ENCODE measurements around the gene BEND6. TPM values are rescaled to one million over a fixed set of nuclear protein-coding genes. Genes with fewer than 3 reads are reported as not detected.

BEND6 gene
- polyA plus RNA-seq, 1 donor (not counting 4 experiments of a cell fraction or from before 2014, with no cell fraction given) = 1.0 TPM

DNA sequence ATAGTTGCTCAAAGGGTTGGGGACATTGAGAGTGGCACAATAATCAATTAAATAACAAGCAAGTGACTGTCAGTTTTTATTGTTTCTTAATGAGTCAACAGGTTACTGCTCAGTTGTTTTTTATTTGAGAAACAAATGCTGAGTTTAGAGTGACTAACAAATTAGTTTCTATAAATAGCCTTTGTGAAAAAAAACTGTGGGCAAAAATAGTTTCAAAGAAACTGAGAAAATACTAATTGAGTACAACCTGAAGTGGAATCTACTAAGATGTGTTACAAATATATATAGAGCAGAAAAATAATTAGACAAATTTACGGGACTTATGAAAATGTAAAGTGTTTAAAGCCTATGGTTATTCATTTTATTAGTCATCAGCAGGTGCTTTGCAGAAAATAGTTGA is 22.3 kb downstream of the BEND6 start:
- Histone ChIP-seq H4K20me1 (ENCODE audit: control insufficient read depth, extremely low read depth, insufficient read depth, low read length) (no peaks in the 10 kb centered on the region), H2AFZ (ENCODE audit: control insufficient read depth, low read length) (no peak overlapping the region), H3K9me1 (ENCODE audit: control insufficient read depth, extremely low read depth, insufficient read depth, low read length) (no peaks in the 10 kb centered on the region), H3K27ac (ENCODE audit: control insufficient read depth, insufficient read depth, low read length) (no peak overlapping the region), H3K4me1 (ENCODE audit: control insufficient read depth, extremely low read depth, insufficient read depth, low read length) (no peaks in the 10 kb centered on the region), H3K9me3 (ENCODE audit: control insufficient read depth, low read depth, low read length) (no peaks in the 10 kb centered on the region), H3K4me3 (ENCODE audit: control insufficient read depth in 2 of 3, extremely low read depth in 1 of 3, insufficient read depth in 2 of 3, low read depth in 1 of 3, low read length in 3 of 3) (no peak overlapping the region), H3K27me3 (ENCODE audit: control insufficient read depth, extremely low read depth, insufficient read depth, low read length) (no peaks in the 10 kb centered on the region), H3K9ac (ENCODE audit: control insufficient read depth, extremely low read depth, insufficient read depth, low read length) (no peak overlapping the region), H3K4me2 (ENCODE audit: control insufficient read depth, extremely low read depth, insufficient read depth, low read depth, low read length) (no peak overlapping the region), H3K79me2 (ENCODE audit: control insufficient read depth, insufficient read depth, low read length) (no peaks in the 10 kb centered on the region), H3K36me3 (ENCODE audit: control insufficient read depth in 2 of 2, extremely low read depth in 1 of 2, insufficient read depth in 2 of 2, low read length in 2 of 2) (no peaks in the 10 kb centered on the region)
- dilution Hi-C loops (cut with MboI; ENCODE audit: extremely low pct_ligation_motif_present, low sequenced_read_pairs) = no loop called here
- FAIRE-seq (no peak), DNase-seq (ENCODE audit: low read depth, low spot score) (no peak)
- TF ChIP-seq, protein P1, sequence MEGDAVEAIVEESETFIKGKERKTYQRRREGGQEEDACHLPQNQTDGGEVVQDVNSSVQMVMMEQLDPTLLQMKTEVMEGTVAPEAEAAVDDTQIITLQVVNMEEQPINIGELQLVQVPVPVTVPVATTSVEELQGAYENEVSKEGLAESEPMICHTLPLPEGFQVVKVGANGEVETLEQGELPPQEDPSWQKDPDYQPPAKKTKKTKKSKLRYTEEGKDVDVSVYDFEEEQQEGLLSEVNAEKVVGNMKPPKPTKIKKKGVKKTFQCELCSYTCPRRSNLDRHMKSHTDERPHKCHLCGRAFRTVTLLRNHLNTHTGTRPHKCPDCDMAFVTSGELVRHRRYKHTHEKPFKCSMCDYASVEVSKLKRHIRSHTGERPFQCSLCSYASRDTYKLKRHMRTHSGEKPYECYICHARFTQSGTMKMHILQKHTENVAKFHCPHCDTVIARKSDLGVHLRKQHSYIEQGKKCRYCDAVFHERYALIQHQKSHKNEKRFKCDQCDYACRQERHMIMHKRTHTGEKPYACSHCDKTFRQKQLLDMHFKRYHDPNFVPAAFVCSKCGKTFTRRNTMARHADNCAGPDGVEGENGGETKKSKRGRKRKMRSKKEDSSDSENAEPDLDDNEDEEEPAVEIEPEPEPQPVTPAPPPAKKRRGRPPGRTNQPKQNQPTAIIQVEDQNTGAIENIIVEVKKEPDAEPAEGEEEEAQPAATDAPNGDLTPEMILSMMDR (optimal IDR thresholded peaks at IDR 0.05 in 1 of 3, IDR thresholded peaks at IDR 0.05 in 1 of 3, conservative IDR thresholded peaks at IDR 0.05 in 1 of 3; ENCODE audit: extremely low read depth in 1 of 3, insufficient read depth in 2 of 3, low read length in 3 of 3) = no peak
- TF ChIP-seq EZH2 (IDR thresholded peaks at IDR 0.05; ENCODE audit: low read length) = no peak

DNA sequence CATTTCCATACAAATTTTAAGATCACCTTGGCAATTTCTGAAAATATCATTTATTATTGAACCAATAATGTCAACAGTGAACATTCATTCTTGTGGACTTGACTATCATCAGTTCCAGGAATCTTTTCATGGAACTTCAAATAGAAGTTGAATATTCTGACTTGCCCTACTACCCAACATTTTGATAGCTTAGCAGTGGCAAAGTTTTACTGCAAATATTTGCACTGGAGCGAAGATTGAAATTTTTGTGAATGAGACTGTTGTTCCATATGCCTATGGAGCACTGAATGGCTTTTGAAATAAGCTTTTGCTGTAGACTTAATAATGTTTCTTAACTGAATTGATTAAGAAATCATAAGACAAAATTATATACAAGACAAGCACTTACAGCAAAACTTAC is 23.6 kb downstream of the BEND6 start:
- Histone ChIP-seq H3K27ac (ENCODE audit: control insufficient read depth, insufficient read depth, low read length) (no peak overlapping the region), H3K4me2 (ENCODE audit: control insufficient read depth, extremely low read depth, insufficient read depth, low read depth, low read length) (no peak overlapping the region), H3K36me3 (ENCODE audit: control insufficient read depth in 2 of 2, extremely low read depth in 1 of 2, insufficient read depth in 2 of 2, low read length in 2 of 2) (no peaks in the 10 kb centered on the region), H3K4me3 (ENCODE audit: control insufficient read depth in 2 of 3, extremely low read depth in 1 of 3, insufficient read depth in 2 of 3, low read depth in 1 of 3, low read length in 3 of 3) (no peak overlapping the region), H3K4me1 (ENCODE audit: control insufficient read depth, extremely low read depth, insufficient read depth, low read length) (no peaks in the 10 kb centered on the region), H2AFZ (ENCODE audit: control insufficient read depth, low read length) (no peak overlapping the region), H3K9me1 (ENCODE audit: control insufficient read depth, extremely low read depth, insufficient read depth, low read length) (no peaks in the 10 kb centered on the region), H3K9ac (ENCODE audit: control insufficient read depth, extremely low read depth, insufficient read depth, low read length) (no peak overlapping the region), H4K20me1 (ENCODE audit: control insufficient read depth, extremely low read depth, insufficient read depth, low read length) (no peaks in the 10 kb centered on the region), H3K27me3 (ENCODE audit: control insufficient read depth, extremely low read depth, insufficient read depth, low read length) (no peaks in the 10 kb centered on the region), H3K9me3 (ENCODE audit: control insufficient read depth, low read depth, low read length) (no peaks in the 10 kb centered on the region), H3K79me2 (ENCODE audit: control insufficient read depth, insufficient read depth, low read length) (no peaks in the 10 kb centered on the region)
- FAIRE-seq = no peak
- dilution Hi-C loops (cut with MboI; ENCODE audit: extremely low pct_ligation_motif_present, low sequenced_read_pairs) = no loop called here
- no peak for DNase-seq (ENCODE audit: low read depth, low spot score)
- TF ChIP-seq EZH2 (IDR thresholded peaks at IDR 0.05; ENCODE audit: low read length) = no peak
- TF ChIP-seq, protein P1 (optimal IDR thresholded peaks at IDR 0.05 in 1 of 3, IDR thresholded peaks at IDR 0.05 in 1 of 3, conservative IDR thresholded peaks at IDR 0.05 in 1 of 3; ENCODE audit: extremely low read depth in 1 of 3, insufficient read depth in 2 of 3, low read length in 3 of 3) = no peak

Measured in keratinocyte (primary cell).